Measurements from ENCODE around the gene EPOP. TPM values are rescaled to one million over a fixed set of nuclear protein-coding genes. Genes with fewer than 3 reads are reported as not detected.

EPOP gene
- total RNA-seq, 5 donors from 2014 or later (not counting 1 experiment from before 2014, with no cell fraction given): 0.68 to 1.6 (median 0.90) TPM

GRCh38 chr17:38703742-38704605 is 29.2 kb upstream of the EPOP start:
- Mint-ChIP-seq H3K4me1 (peaks cover 48 to 57% (median 52%) of the 10 kb centered on the region in 3 donors), H3K4me3 (peak overlapping the region; percentile 91 to 96 (median 92)), H3K36me3 (peaks cover 7% of the 10 kb centered on the region), H3K27ac (peak overlapping the region; percentile 98 to 99), H3K9me3 (no peaks in the 10 kb centered on the region), H3K27me3 (no peaks in the 10 kb centered on the region)
- ChIA-PET CTCF (interaction anchor here in 1 of 2 donors (1.1 to 1.8 kb wide), 2 partner anchors 24 to 26 kb away, joined by 3 to 9 read pairs; partner anchors contain the start of gene CISD3), POLR2A (no interaction called here)
- ATAC-seq (replicated peaks in 1 of 4) (peak in 3 of 4 experiments; percentile 3 to 19 (median 11)), DNase-seq (peak; percentile 25 to 75 (median 54))
- Histone ChIP-seq H3K36me3 (ENCODE audit: control insufficient read depth in 2 of 2, extremely low read depth in 1 of 2, insufficient read depth in 1 of 2, low read length in 1 of 2) (peaks cover 8 to 18% of the 10 kb centered on the region in 2 donors), H3K4me3 (ENCODE audit: control insufficient read depth in 1 of 2, extremely low read depth in 1 of 2, low read length in 1 of 2) (peak overlapping the region; percentile 97 to 98), H3K4me1 (ENCODE audit: control insufficient read depth in 1 of 2, extremely low read depth in 1 of 2, insufficient read depth in 2 of 2, low read length in 2 of 2) (peaks cover 8 to 67% of the 10 kb centered on the region in 2 experiments), H3K27me3 (replicated peaks in 1 of 2; ENCODE audit: control insufficient read depth in 2 of 2, extremely low read depth in 1 of 2, insufficient read depth in 2 of 2, low read length in 1 of 2) (no peaks in the 10 kb centered on the region), H3K27ac (ENCODE audit: low read length) (peak overlapping the region; percentile 95), H3K9me3 (no peaks in the 10 kb centered on the region)
- 1% methylated on average over 18 of the region's 50 CpGs for WGBS (ENCODE audit: insufficient coverage)

GRCh38 chr17:38702916-38703741 is 28.4 kb upstream of the EPOP start:
- Histone ChIP-seq H3K36me3 (ENCODE audit: control insufficient read depth in 2 of 2, extremely low read depth in 1 of 2, insufficient read depth in 1 of 2, low read length in 1 of 2) (peaks cover under 1 to 9% of the 10 kb centered on the region in 2 donors), H3K27ac (ENCODE audit: low read length) (peak overlapping the region; percentile 95), H3K4me1 (ENCODE audit: control insufficient read depth in 1 of 2, extremely low read depth in 1 of 2, insufficient read depth in 2 of 2, low read length in 2 of 2) (peaks cover 6 to 59% of the 10 kb centered on the region in 2 experiments), H3K27me3 (replicated peaks in 1 of 2; ENCODE audit: control insufficient read depth in 2 of 2, extremely low read depth in 1 of 2, insufficient read depth in 2 of 2, low read length in 1 of 2) (no peaks in the 10 kb centered on the region), H3K9me3 (no peaks in the 10 kb centered on the region), H3K4me3 (ENCODE audit: control insufficient read depth in 1 of 2, extremely low read depth in 1 of 2, low read length in 1 of 2) (peak overlapping the region; percentile 97 to 98)
- H3K4me1 Mint-ChIP-seq: peaks cover 44 to 52% (median 48%) of the 10 kb centered on the region in 3 donors
- H3K27ac Mint-ChIP-seq: peak overlapping the region; percentile 98 to 99
- H3K27me3 Mint-ChIP-seq: no peaks in the 10 kb centered on the region
- DNase-seq (peak in 1 of 35 experiments; percentile 11), ATAC-seq (replicated peaks in 1 of 4) (no peak)
- H3K4me3 Mint-ChIP-seq: peak overlapping the region; percentile 91 to 96 (median 92)
- H3K9me3 Mint-ChIP-seq: no peaks in the 10 kb centered on the region
- CTCF ChIA-PET: no interaction called here
- peaks cover 5% of the 10 kb centered on the region for H3K36me3 Mint-ChIP-seq
- POLR2A ChIA-PET: no interaction called here
- WGBS (ENCODE audit: insufficient coverage): under 1% methylated on average over 48 of the region's 55 CpGs

GRCh38 chr17:38702166-38702915 is 27.6 kb upstream of the EPOP start:
- ChIA-PET POLR2A (interaction anchor here in 1 of 2 donors (0.6 kb wide), 1 partner anchor 51 kb away, joined by 5 read pairs; no protein-coding TSS in a partner anchor), CTCF (interaction anchor here in 1 of 2 donors (0.5 to 1.2 kb wide), 2 partner anchors 26 to 33 kb away, joined by 3 read pairs; no protein-coding TSS in a partner anchor)
- H3K27me3 Mint-ChIP-seq: no peaks in the 10 kb centered on the region
- DNase-seq (peak; percentile 57 to 89 (median 71)), ATAC-seq (replicated peaks in 1 of 4) (peak; percentile 54 to 64 (median 59))
- Histone ChIP-seq H3K9me3 (no peaks in the 10 kb centered on the region), H3K4me1 (ENCODE audit: control insufficient read depth in 1 of 2, extremely low read depth in 1 of 2, insufficient read depth in 2 of 2, low read length in 2 of 2) (peaks cover 8 to 55% of the 10 kb centered on the region in 2 experiments), H3K27me3 (replicated peaks in 1 of 2; ENCODE audit: control insufficient read depth in 2 of 2, extremely low read depth in 1 of 2, insufficient read depth in 2 of 2, low read length in 1 of 2) (no peaks in the 10 kb centered on the region), H3K27ac (ENCODE audit: low read length) (peak overlapping the region; percentile 98), H3K36me3 (ENCODE audit: control insufficient read depth in 2 of 2, extremely low read depth in 1 of 2, insufficient read depth in 1 of 2, low read length in 1 of 2) (peaks cover 0 to 1% of the 10 kb centered on the region in 2 donors), H3K4me3 (ENCODE audit: control insufficient read depth in 1 of 2, extremely low read depth in 1 of 2, low read length in 1 of 2) (peak overlapping the region; percentile 97 to 98)
- H3K9me3 Mint-ChIP-seq: no peaks in the 10 kb centered on the region
- peaks cover 42 to 51% (median 47%) of the 10 kb centered on the region in 3 donors for H3K4me1 Mint-ChIP-seq
- peak overlapping the region; percentile 91 to 96 (median 92) for H3K4me3 Mint-ChIP-seq
- peak overlapping the region; percentile 98 to 99 for H3K27ac Mint-ChIP-seq
- under 1% methylated on average over 81 of the region's 81 CpGs for WGBS (ENCODE audit: insufficient coverage)
- no peaks in the 10 kb centered on the region for H3K36me3 Mint-ChIP-seq

- H3K27ac ChIP-seq (ENCODE audit: low read length): peak overlapping the region; percentile 98
- CTCF ChIA-PET: interaction anchor here in 1 of 2 donors (0.5 to 1.2 kb wide), 3 partner anchors 25 to 34 kb away, joined by 3 to 5 read pairs (median 3); no protein-coding TSS in a partner anchor
- H3K27me3 Mint-ChIP-seq: no peaks in the 10 kb centered on the region
- ATAC-seq (replicated peaks in 1 of 4) (peak; percentile 15 to 59 (median 18)), DNase-seq (peak; percentile 48 to 89 (median 62))
- no peaks in the 10 kb centered on the region for H3K27me3 ChIP-seq (replicated peaks in 1 of 2; ENCODE audit: control insufficient read depth in 2 of 2, extremely low read depth in 1 of 2, insufficient read depth in 2 of 2, low read length in 1 of 2)
- H3K9me3 ChIP-seq: no peaks in the 10 kb centered on the region
- H3K36me3 ChIP-seq (ENCODE audit: control insufficient read depth in 2 of 2, extremely low read depth in 1 of 2, insufficient read depth in 1 of 2, low read length in 1 of 2): no peaks in the 10 kb centered on the region
- WGBS (ENCODE audit: insufficient coverage): 2% methylated on average over 16 of the region's 25 CpGs
- peaks cover 12 to 55% of the 10 kb centered on the region in 2 experiments for H3K4me1 ChIP-seq (ENCODE audit: control insufficient read depth in 1 of 2, extremely low read depth in 1 of 2, insufficient read depth in 2 of 2, low read length in 2 of 2)
- H3K36me3 Mint-ChIP-seq: no peaks in the 10 kb centered on the region
- POLR2A ChIA-PET: interaction anchor here in 1 of 2 donors (0.6 kb wide), 1 partner anchor 52 kb away, joined by 5 read pairs; no protein-coding TSS in a partner anchor
- H3K9me3 Mint-ChIP-seq: no peaks in the 10 kb centered on the region
- peak overlapping the region; percentile 97 to 98 for H3K4me3 ChIP-seq (ENCODE audit: control insufficient read depth in 1 of 2, extremely low read depth in 1 of 2, low read length in 1 of 2)
- H3K4me1 Mint-ChIP-seq: peaks cover 42 to 51% (median 47%) of the 10 kb centered on the region in 3 donors
- H3K4me3 Mint-ChIP-seq: peak overlapping the region; percentile 83 to 91 (median 84)
- peak overlapping the region; percentile 90 to 95 for H3K27ac Mint-ChIP-seq
Measured at GRCh38 chr17:38701504-38702165, 26.9 kb upstream of the EPOP start.

- Histone ChIP-seq H3K27me3 (replicated peaks in 1 of 2; ENCODE audit: control insufficient read depth in 2 of 2, extremely low read depth in 1 of 2, insufficient read depth in 2 of 2, low read length in 1 of 2) (no peaks in the 10 kb centered on the region), H3K4me3 (ENCODE audit: control insufficient read depth in 1 of 2, extremely low read depth in 1 of 2, low read length in 1 of 2) (no peak overlapping the region), H3K9me3 (no peaks in the 10 kb centered on the region), H3K27ac (ENCODE audit: low read length) (no peak overlapping the region), H3K36me3 (ENCODE audit: control insufficient read depth in 2 of 2, extremely low read depth in 1 of 2, insufficient read depth in 1 of 2, low read length in 1 of 2) (no peaks in the 10 kb centered on the region), H3K4me1 (ENCODE audit: control insufficient read depth in 1 of 2, extremely low read depth in 1 of 2, insufficient read depth in 2 of 2, low read length in 2 of 2) (peaks cover 12 to 51% of the 10 kb centered on the region in 2 experiments)
- Mint-ChIP-seq H3K4me1 (peaks cover 38 to 40% (median 39%) of the 10 kb centered on the region in 3 donors), H3K9me3 (no peaks in the 10 kb centered on the region), H3K4me3 (no peak overlapping the region), H3K27me3 (no peaks in the 10 kb centered on the region), H3K27ac (no peak overlapping the region), H3K36me3 (no peaks in the 10 kb centered on the region)
- WGBS (ENCODE audit: insufficient coverage): 94% methylated on average over 3 of the region's 5 CpGs
- ChIA-PET POLR2A (no interaction called here), CTCF (no interaction called here)
- no peak for DNase-seq
- no peak for ATAC-seq (replicated peaks in 1 of 4)
Measured at GRCh38 chr17:38698760-38699159, 24.0 kb upstream of the EPOP start.
